GM23338 (cell line): Measurements from ENCODE around the gene CD4. TPM values are rescaled to one million over a fixed set of nuclear protein-coding genes. Genes with fewer than 3 reads are reported as not detected.
A peak's percentile ranks its signal among the peaks of the same experiment; 100 is the strongest.

ENCODE experiments used
- ATAC-seq: fragments of 200-7000 bp; cut with Tn5 transposase; 3 replicates; pipeline ENCODE4 v1.9.1; 2020
- DNase-seq: peaks from one replicate; pipeline ENCODE4 v3.0.0-alpha.2; 2015; ENCODE audit warnings: low spot score
- H2AFZ ChIP-seq: fragments of 200-600 bp; sonication (generic); 2 replicates; pipeline ENCODE4 v1.8.0; 2016; ENCODE audit warnings: antibody characterized with exemption, mild to moderate bottlenecking, moderate library complexity
- H3F3A ChIP-seq: fragments of 200-600 bp; sonication (generic); replicated peaks from 2 replicates; pipeline ENCODE4 v1.8.0; 2017; ENCODE audit warnings: antibody characterized with exemption, mixed run types, low read depth
- H3K27ac ChIP-seq: fragments of 200-600 bp; sonication (generic); 2 replicates; pipeline ENCODE4 v1.6.1; 2016; ENCODE audit warnings: low read depth
- H3K27me3 ChIP-seq: fragments of 200-600 bp; sonication (generic); 2 replicates; pipeline ENCODE4 v1.8.0; 2016; ENCODE audit warnings: mild to moderate bottlenecking, mixed run types, moderate library complexity; ENCODE audit not compliant: insufficient read depth
- H3K36me3 ChIP-seq: fragments of 200-600 bp; sonication (generic); 2 replicates; pipeline ENCODE4 v1.8.0; 2016; ENCODE audit warnings: mild to moderate bottlenecking; ENCODE audit not compliant: insufficient read depth
- H3K4me1 ChIP-seq: fragments of 200-600 bp; sonication (generic); 2 replicates; pipeline ENCODE4 v1.8.0; 2016; ENCODE audit warnings: mild to moderate bottlenecking, moderate library complexity; ENCODE audit not compliant: insufficient read depth
- H3K4me2 ChIP-seq: fragments of 200-600 bp; sonication (generic); 2 replicates; pipeline ENCODE4 v1.7.1; 2017; ENCODE audit warnings: mixed run types
- H3K4me3 ChIP-seq: fragments of 200-600 bp; sonication (generic); 2 replicates; pipeline ENCODE4 v1.6.1; 2016; ENCODE audit warnings: mixed run types
- H3K79me2 ChIP-seq: fragments of 200-600 bp; sonication (generic); replicated peaks from 2 replicates; pipeline ENCODE4 v1.8.0; 2017; ENCODE audit warnings: mild to moderate bottlenecking; ENCODE audit not compliant: insufficient read depth
- H3K9me2 ChIP-seq: fragments of 200-600 bp; sonication (generic); 2 replicates; pipeline ENCODE4 v1.8.0; 2017; ENCODE audit not compliant: insufficient read depth
- H4K20me1 ChIP-seq: fragments of 200-600 bp; sonication (generic); replicated peaks from 2 replicates; pipeline ENCODE4 v1.8.0; 2017; ENCODE audit warnings: mild to moderate bottlenecking; ENCODE audit not compliant: insufficient read depth
- H3K27ac Mint-ChIP-seq: 2 replicates; pipeline ENCODE4 v1.8.0; 2020; ENCODE audit warnings: inconsistent platforms, mild to moderate bottlenecking, moderate library complexity, mixed read lengths
- H3K27me3 Mint-ChIP-seq: 3 replicates; pipeline ENCODE4 v1.8.0; 2022; ENCODE audit warnings: low read depth, mild to moderate bottlenecking, moderate library complexity, mixed read lengths, inconsistent platforms; ENCODE audit not compliant: insufficient read depth, poor library complexity
- H3K36me3 Mint-ChIP-seq: 3 replicates; pipeline ENCODE4 v1.8.0; 2021; ENCODE audit warnings: low read depth, mild to moderate bottlenecking, inconsistent platforms, moderate library complexity, mixed read lengths
- H3K4me1 Mint-ChIP-seq: 3 replicates; pipeline ENCODE4 v1.8.0; 2020; ENCODE audit warnings: mild to moderate bottlenecking, inconsistent platforms, mixed read lengths
- H3K4me3 Mint-ChIP-seq: 3 replicates; pipeline ENCODE4 v1.8.0; 2021; ENCODE audit warnings: moderate library complexity, mild to moderate bottlenecking, inconsistent platforms, mixed read lengths
- H3K9me3 Mint-ChIP-seq: 3 replicates; pipeline ENCODE4 v1.8.0; 2020; ENCODE audit warnings: moderate library complexity, mild to moderate bottlenecking, inconsistent platforms, mixed read lengths
- CREB1 ChIP-seq: fragments of 250-450 bp; sonication (Bioruptor Pico); IDR thresholded peaks from 2 replicates; pipeline ENCODE4 v1.5.0; 2020; ENCODE audit warnings: low read depth, mild to moderate bottlenecking, moderate library complexity
- EZH2 ChIP-seq: fragments of 200-600 bp; sonication (generic); IDR thresholded peaks from one replicate; pipeline ENCODE4 v1.8.0; 2017; ENCODE audit warnings: antibody characterized with exemption, mild to moderate bottlenecking, low read depth; ENCODE audit not compliant: unreplicated experiment
- EZH2phosphoT487 ChIP-seq: fragments of 200-600 bp; sonication (generic); IDR thresholded peaks from one replicate; pipeline ENCODE4 v1.8.1; 2018; ENCODE audit warnings: antibody characterized with exemption; ENCODE audit not compliant: unreplicated experiment
- NANOG ChIP-seq: IDR thresholded peaks from 2 replicates; pipeline ENCODE4 v1.6.1; 2016; ENCODE audit warnings: antibody characterized with exemption, borderline replicate concordance
- ZNF114 ChIP-seq: fragments of 250-450 bp; sonication (Bioruptor Pico); IDR thresholded peaks from 2 replicates; pipeline ENCODE4 v1.5.0; 2020; ENCODE audit warnings: mild to moderate bottlenecking, moderate library complexity
- polyA plus RNA-seq: library from polyadenylated mRNA; unstranded; fragments of >200 nt; fragmentation: Nextera tagmentation; extraction: Ambion mirVana; gene quantifications from 2 replicates; pipeline ENCODE4 v1.2.1, GENCODE V29; 2016
- total RNA-seq: library from RNA; depleted of rRNA; stranded (reverse); fragments of >200 nt; shearing (Covaris generic); gene quantifications from 2 replicates; pipeline ENCODE4 v1.2.3, GENCODE V29; 2014
- TF ChIP-seq, protein P1 (sequence below): IDR thresholded peaks from 2 replicates; pipeline ENCODE4 v1.6.1; 2016; ENCODE audit warnings: antibody characterized with exemption
- TF ChIP-seq, protein P2 (sequence below): fragments of 250-450 bp; sonication (Bioruptor Pico); IDR thresholded peaks from 2 replicates; pipeline ENCODE4 v1.5.0; 2020; ENCODE audit warnings: mild to moderate bottlenecking, moderate library complexity
- TF ChIP-seq, protein P3 (sequence below), 2 experiments: fragments of 200-600 bp in 1 of 2; sonication (generic) in 1 of 2; conservative IDR thresholded peaks; 2 replicates each; pipeline versions ENCODE4 v1.5.1 to v1.6.1; 2016 to 2017; ENCODE audit warnings: antibody characterized with exemption in 2 of 2, low read depth in 2 of 2, mild to moderate bottlenecking in 2 of 2, moderate library complexity in 1 of 2

Gene CD4
- total and polyA plus RNA-seq, 2 experiments from 2014 or later = 1.5 to 2.0 TPM

DNA sequence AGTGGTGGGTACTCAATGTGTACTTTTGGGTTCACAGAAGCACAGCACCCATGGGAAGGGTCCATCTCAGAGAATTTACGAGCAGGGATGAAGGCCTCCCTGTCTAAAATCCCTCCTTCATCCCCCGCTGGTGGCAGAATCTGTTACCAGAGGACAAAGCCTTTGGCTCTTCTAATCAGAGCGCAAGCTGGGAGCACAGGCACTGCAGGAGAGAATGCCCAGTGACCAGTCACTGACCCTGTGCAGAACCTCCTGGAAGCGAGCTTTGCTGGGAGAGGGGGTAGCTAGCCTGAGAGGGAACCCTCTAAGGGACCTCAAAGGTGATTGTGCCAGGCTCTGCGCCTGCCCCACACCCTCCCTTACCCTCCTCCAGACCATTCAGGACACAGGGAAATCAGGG lies 30.8 kb downstream of the CD4 start:
- Mint-ChIP-seq H3K4me3 (peak overlapping the region; percentile 81; the same call in 2 of the 3 replicates), H3K27me3 (peaks cover 30% of the 10 kb centered on the region), H3K27ac (no peak overlapping the region), H3K36me3 (peaks cover 6% of the 10 kb centered on the region; the same call in 2 of the 3 replicates), H3K4me1 (peaks cover 59% of the 10 kb centered on the region), H3K9me3 (no peaks in the 10 kb centered on the region)
- H2AFZ ChIP-seq = no peak overlapping the region
- H3K9me2 ChIP-seq = no peaks in the 10 kb centered on the region
- TF ChIP-seq, protein P1, sequence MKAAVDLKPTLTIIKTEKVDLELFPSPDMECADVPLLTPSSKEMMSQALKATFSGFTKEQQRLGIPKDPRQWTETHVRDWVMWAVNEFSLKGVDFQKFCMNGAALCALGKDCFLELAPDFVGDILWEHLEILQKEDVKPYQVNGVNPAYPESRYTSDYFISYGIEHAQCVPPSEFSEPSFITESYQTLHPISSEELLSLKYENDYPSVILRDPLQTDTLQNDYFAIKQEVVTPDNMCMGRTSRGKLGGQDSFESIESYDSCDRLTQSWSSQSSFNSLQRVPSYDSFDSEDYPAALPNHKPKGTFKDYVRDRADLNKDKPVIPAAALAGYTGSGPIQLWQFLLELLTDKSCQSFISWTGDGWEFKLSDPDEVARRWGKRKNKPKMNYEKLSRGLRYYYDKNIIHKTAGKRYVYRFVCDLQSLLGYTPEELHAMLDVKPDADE = no peak
- ATAC-seq = no peak
- H3F3A ChIP-seq = peaks cover 12% of the 10 kb centered on the region; the same call in 1 of the 2 replicates
- H3K4me1 ChIP-seq = peaks cover 47% of the 10 kb centered on the region
- peak overlapping the region; percentile 94 for H3K4me2 ChIP-seq
- no peak overlapping the region for H3K27ac ChIP-seq
- H4K20me1 ChIP-seq = no peaks in the 10 kb centered on the region
- no peaks in the 10 kb centered on the region for H3K79me2 ChIP-seq
- H3K4me3 ChIP-seq = no peak overlapping the region
- H3K27me3 ChIP-seq = peaks cover 44% of the 10 kb centered on the region
- no peak for DNase-seq
- no peaks in the 10 kb centered on the region for H3K36me3 ChIP-seq

DNA sequence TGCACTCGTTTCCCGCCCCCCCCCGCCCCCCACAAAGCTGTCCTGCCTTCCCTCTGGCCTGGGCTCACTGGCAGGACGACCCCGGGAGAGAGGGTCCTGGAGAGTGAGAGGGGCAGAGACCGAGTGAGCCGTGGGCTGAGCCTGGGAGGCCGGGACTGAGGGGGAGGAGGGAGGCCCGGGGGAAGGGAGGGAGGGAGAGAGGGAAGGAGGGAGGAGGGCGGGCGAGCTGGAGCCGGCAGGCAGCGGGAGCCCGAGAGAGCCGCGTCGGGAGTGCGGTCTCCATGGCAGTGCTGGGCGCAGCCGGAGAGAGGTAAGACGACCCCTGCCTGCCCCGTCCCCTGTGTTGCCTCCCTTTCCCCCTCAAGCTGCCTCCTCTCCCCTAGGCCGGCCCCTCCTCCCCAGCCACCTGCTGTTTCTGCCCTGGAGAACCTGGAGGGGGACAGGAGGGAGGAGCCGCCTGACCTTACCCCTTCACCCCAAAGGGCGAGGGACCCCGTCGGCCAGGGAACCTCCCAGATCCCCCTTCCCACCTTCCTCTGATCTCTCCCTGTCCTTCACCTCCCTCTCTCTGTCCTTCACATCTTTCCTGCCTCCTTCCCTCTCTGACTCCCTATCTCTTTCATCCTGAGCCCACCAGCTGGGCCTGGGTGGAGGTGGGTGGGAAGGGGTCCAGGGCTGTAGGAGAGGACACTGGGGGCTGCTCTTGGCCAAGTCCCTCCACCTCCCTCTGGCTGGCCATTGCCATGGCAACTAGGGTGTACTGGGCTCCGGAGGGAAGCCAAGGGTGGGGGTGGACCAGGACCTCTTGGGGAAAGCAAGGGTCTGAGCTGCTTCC lies 32.5 kb downstream of the CD4 start, which contains the start of gene GPR162:
GPR162 (plus strand) TSS at position 231 of the 835 bp plus-strand sequence. CDS start 2,078 bp downstream, outside the sequence.
- Histone ChIP-seq H3K79me2 (no peaks in the 10 kb centered on the region), H3K9me2 (no peaks in the 10 kb centered on the region), H3K27ac (no peak within 1 kb of the TSS), H3K4me2 (peak within 1 kb of the TSS; percentile 94), H3K27me3 (peaks cover 55% of the 10 kb centered on the region), H3K36me3 (no peaks in the 10 kb centered on the region), H2AFZ (peak within 1 kb of the TSS; percentile 76; the same call in 1 of the 2 replicates), H3K4me1 (peaks cover 53% of the 10 kb centered on the region), H3F3A (peaks cover 17% of the 10 kb centered on the region), H4K20me1 (no peaks in the 10 kb centered on the region), H3K4me3 (peak within 1 kb of the TSS; percentile 76)
- H3K4me1 Mint-ChIP-seq = peaks cover 72% of the 10 kb centered on the region
- H3K9me3 Mint-ChIP-seq = no peaks in the 10 kb centered on the region
- peaks cover 7% of the 10 kb centered on the region; the same call in 2 of the 3 replicates for H3K36me3 Mint-ChIP-seq
- ATAC-seq = peak; percentile 52
- peak within 1 kb of the TSS; percentile 77 for H3K27ac Mint-ChIP-seq
- TF ChIP-seq EZH2phosphoT487 (no peak), NANOG (no peak), CREB1 (CRISPR knock-in tag) (no peak), EZH2 (no peak), ZNF114 (CRISPR knock-in tag) (no peak)
- TF ChIP-seq, protein P1 = no peak
- TF ChIP-seq, protein P2, sequence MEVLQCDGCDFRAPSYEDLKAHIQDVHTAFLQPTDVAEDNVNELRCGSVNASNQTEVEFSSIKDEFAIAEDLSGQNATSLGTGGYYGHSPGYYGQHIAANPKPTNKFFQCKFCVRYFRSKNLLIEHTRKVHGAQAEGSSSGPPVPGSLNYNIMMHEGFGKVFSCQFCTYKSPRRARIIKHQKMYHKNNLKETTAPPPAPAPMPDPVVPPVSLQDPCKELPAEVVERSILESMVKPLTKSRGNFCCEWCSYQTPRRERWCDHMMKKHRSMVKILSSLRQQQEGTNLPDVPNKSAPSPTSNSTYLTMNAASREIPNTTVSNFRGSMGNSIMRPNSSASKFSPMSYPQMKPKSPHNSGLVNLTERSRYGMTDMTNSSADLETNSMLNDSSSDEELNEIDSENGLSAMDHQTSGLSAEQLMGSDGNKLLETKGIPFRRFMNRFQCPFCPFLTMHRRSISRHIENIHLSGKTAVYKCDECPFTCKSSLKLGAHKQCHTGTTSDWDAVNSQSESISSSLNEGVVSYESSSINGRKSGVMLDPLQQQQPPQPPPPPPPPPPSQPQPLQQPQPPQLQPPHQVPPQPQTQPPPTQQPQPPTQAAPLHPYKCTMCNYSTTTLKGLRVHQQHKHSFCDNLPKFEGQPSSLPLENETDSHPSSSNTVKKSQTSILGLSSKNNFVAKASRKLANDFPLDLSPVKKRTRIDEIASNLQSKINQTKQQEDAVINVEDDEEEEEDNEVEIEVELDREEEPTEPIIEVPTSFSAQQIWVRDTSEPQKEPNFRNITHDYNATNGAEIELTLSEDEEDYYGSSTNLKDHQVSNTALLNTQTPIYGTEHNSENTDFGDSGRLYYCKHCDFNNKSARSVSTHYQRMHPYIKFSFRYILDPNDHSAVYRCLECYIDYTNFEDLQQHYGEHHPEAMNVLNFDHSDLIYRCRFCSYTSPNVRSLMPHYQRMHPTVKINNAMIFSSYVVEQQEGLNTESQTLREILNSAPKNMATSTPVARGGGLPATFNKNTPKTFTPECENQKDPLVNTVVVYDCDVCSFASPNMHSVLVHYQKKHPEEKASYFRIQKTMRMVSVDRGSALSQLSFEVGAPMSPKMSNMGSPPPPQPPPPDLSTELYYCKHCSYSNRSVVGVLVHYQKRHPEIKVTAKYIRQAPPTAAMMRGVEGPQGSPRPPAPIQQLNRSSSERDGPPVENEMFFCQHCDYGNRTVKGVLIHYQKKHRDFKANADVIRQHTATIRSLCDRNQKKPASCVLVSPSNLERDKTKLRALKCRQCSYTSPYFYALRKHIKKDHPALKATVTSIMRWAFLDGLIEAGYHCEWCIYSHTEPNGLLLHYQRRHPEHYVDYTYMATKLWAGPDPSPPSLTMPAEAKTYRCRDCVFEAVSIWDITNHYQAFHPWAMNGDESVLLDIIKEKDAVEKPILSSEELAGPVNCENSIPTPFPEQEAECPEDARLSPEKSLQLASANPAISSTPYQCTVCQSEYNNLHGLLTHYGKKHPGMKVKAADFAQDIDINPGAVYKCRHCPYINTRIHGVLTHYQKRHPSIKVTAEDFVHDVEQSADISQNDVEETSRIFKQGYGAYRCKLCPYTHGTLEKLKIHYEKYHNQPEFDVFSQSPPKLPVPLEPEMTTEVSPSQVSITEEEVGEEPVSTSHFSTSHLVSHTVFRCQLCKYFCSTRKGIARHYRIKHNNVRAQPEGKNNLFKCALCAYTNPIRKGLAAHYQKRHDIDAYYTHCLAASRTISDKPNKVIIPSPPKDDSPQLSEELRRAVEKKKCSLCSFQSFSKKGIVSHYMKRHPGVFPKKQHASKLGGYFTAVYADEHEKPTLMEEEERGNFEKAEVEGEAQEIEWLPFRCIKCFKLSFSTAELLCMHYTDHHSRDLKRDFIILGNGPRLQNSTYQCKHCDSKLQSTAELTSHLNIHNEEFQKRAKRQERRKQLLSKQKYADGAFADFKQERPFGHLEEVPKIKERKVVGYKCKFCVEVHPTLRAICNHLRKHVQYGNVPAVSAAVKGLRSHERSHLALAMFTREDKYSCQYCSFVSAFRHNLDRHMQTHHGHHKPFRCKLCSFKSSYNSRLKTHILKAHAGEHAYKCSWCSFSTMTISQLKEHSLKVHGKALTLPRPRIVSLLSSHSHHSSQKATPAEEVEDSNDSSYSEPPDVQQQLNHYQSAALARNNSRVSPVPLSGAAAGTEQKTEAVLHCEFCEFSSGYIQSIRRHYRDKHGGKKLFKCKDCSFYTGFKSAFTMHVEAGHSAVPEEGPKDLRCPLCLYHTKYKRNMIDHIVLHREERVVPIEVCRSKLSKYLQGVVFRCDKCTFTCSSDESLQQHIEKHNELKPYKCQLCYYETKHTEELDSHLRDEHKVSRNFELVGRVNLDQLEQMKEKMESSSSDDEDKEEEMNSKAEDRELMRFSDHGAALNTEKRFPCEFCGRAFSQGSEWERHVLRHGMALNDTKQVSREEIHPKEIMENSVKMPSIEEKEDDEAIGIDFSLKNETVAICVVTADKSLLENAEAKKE (CRISPR knock-in tag) = no peak
- TF ChIP-seq, protein P3, sequence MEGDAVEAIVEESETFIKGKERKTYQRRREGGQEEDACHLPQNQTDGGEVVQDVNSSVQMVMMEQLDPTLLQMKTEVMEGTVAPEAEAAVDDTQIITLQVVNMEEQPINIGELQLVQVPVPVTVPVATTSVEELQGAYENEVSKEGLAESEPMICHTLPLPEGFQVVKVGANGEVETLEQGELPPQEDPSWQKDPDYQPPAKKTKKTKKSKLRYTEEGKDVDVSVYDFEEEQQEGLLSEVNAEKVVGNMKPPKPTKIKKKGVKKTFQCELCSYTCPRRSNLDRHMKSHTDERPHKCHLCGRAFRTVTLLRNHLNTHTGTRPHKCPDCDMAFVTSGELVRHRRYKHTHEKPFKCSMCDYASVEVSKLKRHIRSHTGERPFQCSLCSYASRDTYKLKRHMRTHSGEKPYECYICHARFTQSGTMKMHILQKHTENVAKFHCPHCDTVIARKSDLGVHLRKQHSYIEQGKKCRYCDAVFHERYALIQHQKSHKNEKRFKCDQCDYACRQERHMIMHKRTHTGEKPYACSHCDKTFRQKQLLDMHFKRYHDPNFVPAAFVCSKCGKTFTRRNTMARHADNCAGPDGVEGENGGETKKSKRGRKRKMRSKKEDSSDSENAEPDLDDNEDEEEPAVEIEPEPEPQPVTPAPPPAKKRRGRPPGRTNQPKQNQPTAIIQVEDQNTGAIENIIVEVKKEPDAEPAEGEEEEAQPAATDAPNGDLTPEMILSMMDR (conservative IDR thresholded peaks at IDR 0.05; ENCODE audit: low read depth in 2 of 2) = no peak
- peaks cover 31% of the 10 kb centered on the region for H3K27me3 Mint-ChIP-seq
- DNase-seq = peak; percentile 93
- peak within 1 kb of the TSS; percentile 81 for H3K4me3 Mint-ChIP-seq
